SK-N-SH treated with all-trans-retinoic acid at 6 μM for 48 hours (cell line): ENCODE measurements around the gene TNFRSF17.
"Not testable (repeated sequence)": the region's sequence is repeated elsewhere in the genome, so short reads cannot be mapped to it uniquely, and the experiment has no call there.

Source experiments
- ATAC-seq: fragments of 200-7000 bp; cut with Tn5 transposase; 3 replicates; pipeline ENCODE4 v1.9.1; 2020; ENCODE audit warnings: mild to moderate bottlenecking, moderate library complexity
- ARNTL ChIP-seq: fragments of 450-650 bp; formaldehyde crosslinking; IDR thresholded peaks from 2 replicates; pipeline ENCODE4 v1.5.0; 2020; ENCODE audit warnings: low read depth, mild to moderate bottlenecking, moderate library complexity, borderline replicate concordance
- BACH2 ChIP-seq: fragments of 250-450 bp; sonication (Bioruptor Pico); IDR thresholded peaks from 2 replicates; pipeline ENCODE4 v1.9.0; 2021; ENCODE audit warnings: mild to moderate bottlenecking, borderline replicate concordance
- CSDC2 ChIP-seq: fragments of 250-450 bp; sonication (Bioruptor Pico); IDR thresholded peaks from 2 replicates; pipeline ENCODE4 v1.5.0; 2020; ENCODE audit warnings: mild to moderate bottlenecking, moderate library complexity
- ESRRG ChIP-seq: fragments of 250-450 bp; sonication (Bioruptor Pico); IDR thresholded peaks from 2 replicates; pipeline ENCODE4 v1.6.1; 2021; ENCODE audit warnings: mild to moderate bottlenecking
- GLIS3 ChIP-seq: fragments of 250-450 bp; sonication (Bioruptor Pico); IDR thresholded peaks from 2 replicates; pipeline ENCODE4 v1.5.0; 2020; ENCODE audit warnings: mild to moderate bottlenecking, moderate library complexity
- ISL1 ChIP-seq: fragments of 250-450 bp; sonication (Bioruptor Pico); IDR thresholded peaks from 2 replicates; pipeline ENCODE4 v2.1.2; 2022; ENCODE audit warnings: mild to moderate bottlenecking, moderate library complexity
- OSR1 ChIP-seq: fragments of 250-450 bp; sonication (Bioruptor Pico); IDR thresholded peaks from 2 replicates; pipeline ENCODE4 v1.8.0; 2022; ENCODE audit warnings: moderate library complexity, mild to moderate bottlenecking, inconsistent platforms
- PPARA ChIP-seq: fragments of 250-450 bp; sonication (Bioruptor Pico); IDR thresholded peaks from 2 replicates; pipeline ENCODE4 v1.5.0; 2020; ENCODE audit warnings: mild to moderate bottlenecking, borderline replicate concordance
- RARB ChIP-seq: fragments of 250-450 bp; sonication (Bioruptor Pico); IDR thresholded peaks from 2 replicates; pipeline ENCODE4 v1.8.0; 2021; ENCODE audit warnings: mild to moderate bottlenecking, moderate library complexity
- SNAI2 ChIP-seq: fragments of 250-450 bp; sonication (Bioruptor Pico); IDR thresholded peaks from 2 replicates; pipeline ENCODE4 v1.5.0; 2020; ENCODE audit warnings: mild to moderate bottlenecking, moderate library complexity
- TCF4 ChIP-seq: fragments of 250-450 bp; sonication (Bioruptor Pico); IDR thresholded peaks from 2 replicates; pipeline ENCODE4 v1.8.0; 2021; ENCODE audit warnings: mild to moderate bottlenecking, moderate library complexity, borderline replicate concordance
- TOX ChIP-seq: fragments of 250-450 bp; sonication (Bioruptor Pico); IDR thresholded peaks from 2 replicates; pipeline ENCODE4 v1.8.0; 2021; ENCODE audit warnings: mild to moderate bottlenecking, moderate library complexity, borderline replicate concordance
- ZC3H10 ChIP-seq: fragments of 250-450 bp; sonication (Bioruptor Pico); IDR thresholded peaks from 2 replicates; pipeline ENCODE4 v1.5.1; 2021; ENCODE audit warnings: mild to moderate bottlenecking, moderate library complexity
- ZFP3 ChIP-seq: fragments of 250-450 bp; sonication (Bioruptor Pico); IDR thresholded peaks from 2 replicates; pipeline ENCODE4 v1.5.0; 2020; ENCODE audit warnings: mild to moderate bottlenecking, moderate library complexity
- ZFP30 ChIP-seq: fragments of 450-650 bp; formaldehyde crosslinking; IDR thresholded peaks from 2 replicates; pipeline ENCODE4 v1.5.0; 2022; ENCODE audit warnings: mild to moderate bottlenecking, moderate library complexity
- ZNF565 ChIP-seq: fragments of 450-650 bp; formaldehyde crosslinking; conservative IDR thresholded peaks from 2 replicates; pipeline ENCODE4 v1.5.0; 2020; ENCODE audit warnings: low read depth, mild to moderate bottlenecking, moderate library complexity
- ZNF70 ChIP-seq: fragments of 450-650 bp; formaldehyde crosslinking; IDR thresholded peaks from 2 replicates; pipeline ENCODE4 v1.5.0; 2020; ENCODE audit warnings: mild to moderate bottlenecking, moderate library complexity
- ZNF8 ChIP-seq: fragments of 450-650 bp; formaldehyde crosslinking; IDR thresholded peaks from 2 replicates; pipeline ENCODE4 v1.5.0; 2020; ENCODE audit warnings: mild to moderate bottlenecking, moderate library complexity
- TF ChIP-seq, protein P1 (sequence below): fragments of 250-450 bp; sonication (Bioruptor Pico); IDR thresholded peaks from 2 replicates; pipeline ENCODE4 v1.5.0; 2020; ENCODE audit warnings: mild to moderate bottlenecking, moderate library complexity
- TF ChIP-seq, protein P2 (sequence below): fragments of 250-450 bp; sonication (Bioruptor Pico); IDR thresholded peaks from 2 replicates; pipeline ENCODE4 v1.5.1; 2020; ENCODE audit warnings: low read depth, mild to moderate bottlenecking, moderate library complexity
- TF ChIP-seq, protein P3 (sequence below): fragments of 250-450 bp; sonication (Bioruptor Pico); IDR thresholded peaks from 2 replicates; pipeline ENCODE4 v1.5.1; 2021; ENCODE audit warnings: mild to moderate bottlenecking, moderate library complexity

The TNFRSF17 gene

DNA sequence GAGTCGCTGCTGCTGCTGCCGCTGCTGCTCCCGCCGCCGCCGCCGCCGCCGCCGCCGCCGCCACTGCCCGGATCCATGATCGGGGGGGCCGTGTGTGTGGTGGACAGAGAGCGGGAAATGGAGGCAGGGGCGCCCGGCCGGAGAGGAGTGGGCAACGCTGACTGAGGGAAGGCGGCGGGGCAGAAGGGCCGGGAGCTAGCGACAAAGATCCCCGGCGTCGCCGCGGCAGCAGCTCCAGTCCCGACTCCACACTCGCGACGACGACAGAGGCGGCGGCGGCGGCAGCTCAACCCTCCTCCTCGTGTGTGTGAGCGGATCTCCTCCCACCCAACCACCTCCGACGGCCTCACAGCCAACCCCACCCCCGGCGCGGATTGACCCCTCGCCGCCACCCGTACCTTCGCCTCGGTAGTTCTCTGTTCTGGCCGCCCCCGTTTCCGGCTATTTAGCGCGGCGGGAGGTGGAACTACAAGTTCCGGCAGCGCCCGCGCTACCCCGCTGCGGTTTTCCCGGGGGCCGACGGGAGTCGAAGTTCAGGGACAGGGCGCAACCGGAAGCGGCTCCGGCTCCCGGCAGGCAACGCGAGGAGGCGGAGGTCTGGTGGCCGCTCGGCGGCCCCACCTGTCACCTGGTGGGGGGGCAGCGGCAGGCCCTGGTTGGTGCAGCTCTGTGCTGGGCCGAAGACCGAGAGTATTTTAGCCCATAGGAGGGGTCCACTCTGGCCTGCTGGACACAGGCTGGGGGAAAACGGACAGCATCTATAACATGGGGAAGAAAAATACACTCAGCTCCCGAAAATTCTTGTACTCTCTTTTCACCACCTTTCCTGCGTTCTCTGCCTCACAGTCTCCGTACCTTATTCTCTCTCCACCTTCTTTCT lies 49.1 kb upstream of the TNFRSF17 start, which contains the start of gene GSPT1 (continued):
- TF ChIP-seq ZNF70 (CRISPR knock-in tag) (peak; percentile 71), ARNTL (CRISPR knock-in tag) (peak; percentile 44; the same call in 1 of the 2 replicates), ZNF565 (peak; percentile 78; the same call in 1 of the 2 replicates), GLIS3 (CRISPR knock-in tag) (no peak)

DNA sequence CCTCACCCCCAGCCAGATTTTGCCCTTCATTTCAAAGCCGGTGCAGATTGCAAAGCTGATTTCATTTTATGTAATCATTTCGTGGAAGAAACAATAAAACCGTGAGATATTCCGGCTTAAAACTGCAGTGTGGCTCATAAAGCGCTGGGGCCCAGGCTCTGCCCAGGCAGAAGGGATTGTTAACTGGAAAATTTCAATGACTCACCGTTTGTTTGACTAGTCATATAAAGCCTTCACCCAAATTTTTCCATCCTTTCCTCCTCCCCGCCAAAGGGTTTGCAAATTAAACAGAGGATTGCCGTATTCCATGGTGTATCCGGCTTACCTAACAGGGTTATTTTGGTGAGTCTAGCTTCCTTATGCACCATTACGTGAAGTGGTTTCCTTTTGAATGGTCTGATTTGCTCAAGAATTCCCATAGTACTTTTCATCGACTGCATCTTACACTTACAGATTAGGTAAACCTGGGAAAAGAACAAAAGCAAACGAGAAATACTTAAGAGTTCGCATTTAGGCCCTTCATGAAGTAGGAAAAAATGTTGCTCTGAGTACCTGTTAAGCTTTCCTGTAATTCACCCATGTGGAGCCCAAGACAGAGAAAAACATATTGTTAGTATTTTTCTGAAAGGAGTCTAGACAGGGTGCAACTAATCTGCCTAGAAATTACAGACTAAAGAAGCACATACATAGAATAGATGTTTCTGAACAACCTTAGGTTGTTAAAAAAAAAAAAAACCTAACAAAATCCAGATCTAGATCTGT lies 48.3 kb upstream of the TNFRSF17 start:
- ATAC-seq = no peak
- TF ChIP-seq RARB (CRISPR knock-in tag) (no peak), SNAI2 (CRISPR knock-in tag) (no peak), BACH2 (no peak), TOX (CRISPR knock-in tag) (no peak), ZNF70 (CRISPR knock-in tag) (no peak)

DNA sequence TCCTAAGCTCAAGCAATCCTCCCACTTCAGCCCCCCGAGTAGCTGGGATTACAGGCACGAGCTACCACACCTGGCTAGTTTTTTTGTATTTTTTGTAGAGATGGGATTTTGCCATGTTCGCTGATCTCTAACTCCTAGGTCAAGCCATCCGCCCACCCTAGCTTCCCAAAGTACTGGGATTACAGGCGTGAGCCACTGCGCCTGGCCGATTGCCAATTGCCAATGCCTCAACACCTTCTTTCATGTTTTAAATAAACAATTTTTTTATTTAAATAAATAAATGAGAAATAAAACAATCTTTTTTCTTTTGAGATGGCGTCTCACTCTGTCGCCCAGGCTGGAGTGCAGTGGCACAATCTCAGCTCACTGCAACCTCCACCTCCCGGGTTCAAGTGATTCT lies 41.0 kb upstream of the TNFRSF17 start:
- ATAC-seq = not testable (repeated sequence)

DNA sequence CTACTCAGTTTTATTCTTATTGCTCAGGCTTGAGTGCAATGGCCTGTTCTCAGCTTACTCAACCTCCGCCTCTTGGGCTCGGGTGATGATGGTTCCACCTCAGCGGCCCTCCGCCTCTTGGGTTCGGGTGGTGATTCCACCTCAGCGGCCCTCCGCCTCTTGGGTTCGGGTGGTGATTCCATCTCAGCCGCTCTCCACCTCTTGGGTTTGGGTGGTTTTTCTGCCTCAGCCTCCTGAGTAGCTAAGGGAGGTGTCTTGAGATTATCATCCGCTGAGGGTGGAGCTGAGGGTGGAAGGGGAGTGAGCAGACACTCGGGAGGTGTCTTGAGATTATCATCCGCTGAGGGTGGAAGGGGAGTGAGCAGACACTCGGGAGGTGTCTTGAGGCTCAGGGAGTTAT lies 37.7 kb upstream of the TNFRSF17 start:
- ATAC-seq = not testable (repeated sequence)

DNA sequence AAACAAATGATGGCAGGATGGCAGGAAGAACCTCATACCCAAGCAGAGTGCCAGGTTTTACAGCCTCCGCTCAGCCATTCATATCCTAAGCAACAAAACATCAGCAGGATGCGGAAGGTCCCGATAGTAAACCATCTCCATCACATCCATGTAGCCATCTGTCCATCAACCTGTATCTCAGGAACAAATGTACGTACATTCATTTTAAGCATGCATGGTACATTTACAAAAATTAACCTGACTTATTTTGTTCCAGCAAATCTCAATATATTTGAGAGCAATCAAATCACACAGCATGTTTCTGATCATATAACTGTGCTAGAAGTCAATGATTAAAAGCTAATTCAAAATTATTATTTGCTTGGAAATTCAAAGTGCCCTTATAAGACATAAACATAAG lies 23.1 kb upstream of the TNFRSF17 start, which contains the start of gene NPIPB2:
Gene NPIPB2 (minus strand): TSS at position 101 of the 400 bp plus-strand sequence. CDS start 0 bp downstream, at position 101.
- not testable (repeated sequence) for ATAC-seq

DNA sequence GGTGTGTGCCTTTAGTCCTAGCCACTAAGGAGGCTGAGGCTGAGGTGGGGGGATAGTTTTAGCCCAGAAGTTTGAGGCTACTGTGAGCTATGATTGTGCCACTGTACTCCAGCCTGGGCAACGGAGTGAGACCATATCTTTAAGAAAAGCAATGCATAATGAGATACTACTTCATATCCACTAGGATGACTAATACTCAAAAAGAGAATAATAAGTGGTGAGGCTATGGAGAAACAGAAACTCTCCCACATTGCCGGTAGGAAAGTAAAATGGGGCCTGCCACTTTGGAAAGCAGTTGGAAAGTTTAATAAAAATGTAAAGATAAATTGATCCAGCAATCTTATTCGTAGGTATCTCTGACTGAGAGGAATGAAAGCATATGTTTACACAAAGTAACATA lies 18.6 kb upstream of the TNFRSF17 start:
- TF ChIP-seq PPARA (no peak), OSR1 (CRISPR knock-in tag) (no peak), ZFP30 (CRISPR knock-in tag) (no peak)
- TF ChIP-seq, protein P1, sequence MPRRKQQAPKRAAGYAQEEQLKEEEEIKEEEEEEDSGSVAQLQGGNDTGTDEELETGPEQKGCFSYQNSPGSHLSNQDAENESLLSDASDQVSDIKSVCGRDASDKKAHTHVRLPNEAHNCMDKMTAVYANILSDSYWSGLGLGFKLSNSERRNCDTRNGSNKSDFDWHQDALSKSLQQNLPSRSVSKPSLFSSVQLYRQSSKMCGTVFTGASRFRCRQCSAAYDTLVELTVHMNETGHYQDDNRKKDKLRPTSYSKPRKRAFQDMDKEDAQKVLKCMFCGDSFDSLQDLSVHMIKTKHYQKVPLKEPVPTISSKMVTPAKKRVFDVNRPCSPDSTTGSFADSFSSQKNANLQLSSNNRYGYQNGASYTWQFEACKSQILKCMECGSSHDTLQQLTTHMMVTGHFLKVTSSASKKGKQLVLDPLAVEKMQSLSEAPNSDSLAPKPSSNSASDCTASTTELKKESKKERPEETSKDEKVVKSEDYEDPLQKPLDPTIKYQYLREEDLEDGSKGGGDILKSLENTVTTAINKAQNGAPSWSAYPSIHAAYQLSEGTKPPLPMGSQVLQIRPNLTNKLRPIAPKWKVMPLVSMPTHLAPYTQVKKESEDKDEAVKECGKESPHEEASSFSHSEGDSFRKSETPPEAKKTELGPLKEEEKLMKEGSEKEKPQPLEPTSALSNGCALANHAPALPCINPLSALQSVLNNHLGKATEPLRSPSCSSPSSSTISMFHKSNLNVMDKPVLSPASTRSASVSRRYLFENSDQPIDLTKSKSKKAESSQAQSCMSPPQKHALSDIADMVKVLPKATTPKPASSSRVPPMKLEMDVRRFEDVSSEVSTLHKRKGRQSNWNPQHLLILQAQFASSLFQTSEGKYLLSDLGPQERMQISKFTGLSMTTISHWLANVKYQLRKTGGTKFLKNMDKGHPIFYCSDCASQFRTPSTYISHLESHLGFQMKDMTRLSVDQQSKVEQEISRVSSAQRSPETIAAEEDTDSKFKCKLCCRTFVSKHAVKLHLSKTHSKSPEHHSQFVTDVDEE = no peak
- ATAC-seq = no peak

DNA sequence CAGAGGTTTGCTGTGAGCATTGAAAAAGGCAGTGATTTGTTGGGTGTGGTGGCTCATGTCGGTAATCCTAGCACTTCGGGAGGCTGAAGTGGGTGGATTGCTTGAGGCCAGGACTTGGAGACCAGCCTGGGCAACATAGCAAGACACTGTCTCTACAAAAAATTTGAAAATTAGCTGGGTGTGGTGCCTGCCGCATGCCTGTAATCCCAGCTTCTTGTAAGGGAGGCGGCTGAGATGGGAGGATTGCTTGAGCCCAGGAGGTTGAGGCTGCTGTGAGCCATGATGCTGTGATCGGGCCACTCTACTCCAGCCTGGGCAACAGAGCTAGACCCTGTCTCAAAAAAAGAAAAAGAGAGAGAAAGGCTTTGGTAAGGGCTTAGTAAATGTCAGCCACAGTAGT lies 16.2 kb upstream of the TNFRSF17 start:
- no peak for TF ChIP-seq TOX (CRISPR knock-in tag)
- TF ChIP-seq ARNTL (CRISPR knock-in tag) = no peak
- TF ChIP-seq CSDC2 = no peak
- TF ChIP-seq TCF4 (CRISPR knock-in tag) = no peak
- TF ChIP-seq GLIS3 (CRISPR knock-in tag) = no peak
- TF ChIP-seq ZNF565 = no peak
- TF ChIP-seq ISL1 = no peak
- TF ChIP-seq, protein P1 = no peak
- TF ChIP-seq ZNF8 (CRISPR knock-in tag) = no peak
- TF ChIP-seq, protein P2, sequence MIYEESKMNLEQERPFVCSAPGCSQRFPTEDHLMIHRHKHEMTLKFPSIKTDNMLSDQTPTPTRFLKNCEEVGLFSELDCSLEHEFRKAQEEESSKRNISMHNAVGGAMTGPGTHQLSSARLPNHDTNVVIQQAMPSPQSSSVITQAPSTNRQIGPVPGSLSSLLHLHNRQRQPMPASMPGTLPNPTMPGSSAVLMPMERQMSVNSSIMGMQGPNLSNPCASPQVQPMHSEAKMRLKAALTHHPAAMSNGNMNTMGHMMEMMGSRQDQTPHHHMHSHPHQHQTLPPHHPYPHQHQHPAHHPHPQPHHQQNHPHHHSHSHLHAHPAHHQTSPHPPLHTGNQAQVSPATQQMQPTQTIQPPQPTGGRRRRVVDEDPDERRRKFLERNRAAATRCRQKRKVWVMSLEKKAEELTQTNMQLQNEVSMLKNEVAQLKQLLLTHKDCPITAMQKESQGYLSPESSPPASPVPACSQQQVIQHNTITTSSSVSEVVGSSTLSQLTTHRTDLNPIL (CRISPR knock-in tag) = no peak
- TF ChIP-seq, protein P3, sequence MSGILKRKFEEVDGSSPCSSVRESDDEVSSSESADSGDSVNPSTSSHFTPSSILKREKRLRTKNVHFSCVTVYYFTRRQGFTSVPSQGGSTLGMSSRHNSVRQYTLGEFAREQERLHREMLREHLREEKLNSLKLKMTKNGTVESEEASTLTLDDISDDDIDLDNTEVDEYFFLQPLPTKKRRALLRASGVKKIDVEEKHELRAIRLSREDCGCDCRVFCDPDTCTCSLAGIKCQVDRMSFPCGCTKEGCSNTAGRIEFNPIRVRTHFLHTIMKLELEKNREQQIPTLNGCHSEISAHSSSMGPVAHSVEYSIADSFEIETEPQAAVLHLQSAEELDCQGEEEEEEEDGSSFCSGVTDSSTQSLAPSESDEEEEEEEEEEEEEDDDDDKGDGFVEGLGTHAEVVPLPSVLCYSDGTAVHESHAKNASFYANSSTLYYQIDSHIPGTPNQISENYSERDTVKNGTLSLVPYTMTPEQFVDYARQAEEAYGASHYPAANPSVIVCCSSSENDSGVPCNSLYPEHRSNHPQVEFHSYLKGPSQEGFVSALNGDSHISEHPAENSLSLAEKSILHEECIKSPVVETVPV (CRISPR knock-in tag) = no peak
- TF ChIP-seq ESRRG (CRISPR knock-in tag) = no peak
- no peak for TF ChIP-seq BACH2
- TF ChIP-seq ZNF70 (CRISPR knock-in tag) = no peak
- TF ChIP-seq ZFP3 (CRISPR knock-in tag) = no peak
- TF ChIP-seq ZFP30 (CRISPR knock-in tag) = no peak
- no peak for TF ChIP-seq ZC3H10 (CRISPR knock-in tag)
- no peak for ATAC-seq
